Neural cell (in vitro differentiated cells): Measurements from ENCODE around the gene SLC38A11. TPM values are rescaled to one million over a fixed set of nuclear protein-coding genes. Genes with fewer than 3 reads are reported as not detected.

Experiments used
- H2AFZ ChIP-seq: fragments of 200-600, 300-800 bp; sonication (generic), shearing (Covaris generic); 2 replicates; pipeline ENCODE4 v1.6.0; 2014; ENCODE audit warnings: low read depth, mild to moderate bottlenecking, antibody characterized with exemption, low read length, moderate library complexity
- H3F3A ChIP-seq: fragments of 200-600 bp; shearing (Covaris generic); 2 replicates; pipeline ENCODE4 v1.6.1; 2016; ENCODE audit warnings: mild to moderate bottlenecking, moderate library complexity, mixed read lengths, antibody characterized with exemption, low read length; ENCODE audit not compliant: insufficient read depth, poor library complexity, severe bottlenecking
- H3K27ac ChIP-seq: fragments of 200-600, 300-800 bp; sonication (generic), shearing (Covaris generic); 2 replicates; pipeline ENCODE4 v1.5.1; 2014; ENCODE audit warnings: mild to moderate bottlenecking, low read length, moderate library complexity
- H3K27me3 ChIP-seq: fragments of 300-800, 200-600 bp; sonication (generic), shearing (Covaris generic); 2 replicates; pipeline ENCODE4 v1.6.0; 2014; ENCODE audit warnings: mild to moderate bottlenecking, low read depth, low read length, moderate library complexity; ENCODE audit not compliant: insufficient read depth
- H3K36me3 ChIP-seq: fragments of 300-800, 200-600 bp; sonication (generic), shearing (Covaris generic); 2 replicates; pipeline ENCODE4 v1.5.1; 2014; ENCODE audit warnings: mild to moderate bottlenecking, antibody characterized with exemption, low read length, moderate library complexity; ENCODE audit not compliant: insufficient read depth
- H3K4me2 ChIP-seq: fragments of 300-800, 200-600 bp; sonication (generic), shearing (Covaris generic); 2 replicates; pipeline ENCODE4 v1.6.0; 2014; ENCODE audit warnings: mild to moderate bottlenecking, low read length
- H3K4me3 ChIP-seq: fragments of 300-800, 200-600 bp; sonication (generic), shearing (Covaris generic); 2 replicates; pipeline ENCODE4 v1.5.1; 2014; ENCODE audit warnings: mild to moderate bottlenecking, low read length, moderate library complexity
- H3K79me2 ChIP-seq: fragments of 200-600 bp; shearing (Covaris generic); replicated peaks from 2 replicates; pipeline ENCODE4 v1.6.0; 2014; ENCODE audit warnings: mild to moderate bottlenecking, low read length, moderate library complexity; ENCODE audit not compliant: insufficient read depth
- H3K9ac ChIP-seq: fragments of 300-800, 200-600 bp; sonication (generic), shearing (Covaris generic); 2 replicates; pipeline ENCODE4 v1.6.1; 2016; ENCODE audit warnings: mild to moderate bottlenecking, low read length, mixed read lengths
- H3K9me2 ChIP-seq: fragments of 200-600 bp; shearing (Covaris generic); 2 replicates; pipeline ENCODE4 v1.6.1; 2016; ENCODE audit warnings: mild to moderate bottlenecking, low read length, mixed read lengths; ENCODE audit not compliant: insufficient read depth
- H3K9me3 ChIP-seq: fragments of 200-600, 300-800 bp; sonication (generic), shearing (Covaris generic); 2 replicates; pipeline ENCODE4 v1.6.1; 2016; ENCODE audit warnings: mild to moderate bottlenecking, mixed run types, low read length, moderate library complexity, mixed read lengths
- H4K20me1 ChIP-seq: fragments of 200-600 bp; shearing (Covaris generic); 2 replicates; pipeline ENCODE4 v1.6.1; 2016; ENCODE audit warnings: mild to moderate bottlenecking, mixed run types; ENCODE audit not compliant: insufficient read depth
- CTCF ChIP-seq: fragments of 450-650 bp; IDR thresholded peaks from 2 replicates; pipeline ENCODE4 v1.5.1; 2014; ENCODE audit warnings: antibody characterized with exemption, mild to moderate bottlenecking, moderate library complexity; ENCODE audit not compliant: poor library complexity, severe bottlenecking
- EP300 ChIP-seq: fragments of 450-650 bp; conservative IDR thresholded peaks from 2 replicates; pipeline ENCODE4 v1.6.1; 2014; ENCODE audit warnings: antibody characterized with exemption, mild to moderate bottlenecking, moderate library complexity; ENCODE audit not compliant: poor library complexity, severe bottlenecking
- EZH2 ChIP-seq: fragments of 200-600, 300-800 bp; shearing (Covaris generic), sonication (generic); IDR thresholded peaks from 2 replicates; pipeline ENCODE4 v1.6.1; 2014; ENCODE audit warnings: antibody characterized with exemption, low read length, borderline replicate concordance, mild to moderate bottlenecking; ENCODE audit not compliant: insufficient read depth, poor library complexity, severe bottlenecking
- MXI1 ChIP-seq: fragments of 450-650 bp; conservative IDR thresholded peaks from 2 replicates; pipeline ENCODE4 v1.6.1; 2014; ENCODE audit warnings: antibody characterized with exemption, mild to moderate bottlenecking; ENCODE audit not compliant: poor library complexity, severe bottlenecking
- POLR2AphosphoS5 ChIP-seq: IDR thresholded peaks from 2 replicates; pipeline ENCODE4 v1.6.1; 2012
- RAD21 ChIP-seq: fragments of 450-650 bp; conservative IDR thresholded peaks from 2 replicates; pipeline ENCODE4 v1.6.1; 2014; ENCODE audit warnings: antibody characterized with exemption, mild to moderate bottlenecking, moderate library complexity
- REST ChIP-seq: IDR thresholded peaks from 2 replicates; pipeline ENCODE4 v1.6.1; 2012; ENCODE audit warnings: borderline replicate concordance
- SMC3 ChIP-seq: fragments of 450-650 bp; conservative IDR thresholded peaks from 2 replicates; pipeline ENCODE4 v1.6.1; 2014; ENCODE audit warnings: antibody characterized with exemption, mild to moderate bottlenecking, moderate library complexity; ENCODE audit not compliant: poor library complexity
- TAF1 ChIP-seq: IDR thresholded peaks from 2 replicates; pipeline ENCODE4 v1.6.1; 2012; ENCODE audit warnings: low read depth
- polyA plus RNA-seq: library from polyadenylated mRNA; depleted of rRNA; stranded (reverse); fragments of >200 nt; gene quantifications from 2 replicates; pipeline ENCODE4 v1.2.3, GENCODE V29; 2014

Gene SLC38A11
- polyA plus RNA-seq, 1 donor from 2014 or later, result not detected

- no peaks in the 10 kb centered on the region for H3K9me2 ChIP-seq
- no peaks in the 10 kb centered on the region for H3K9me3 ChIP-seq
- H3K4me3 ChIP-seq, result no peak overlapping the region
- H3K27ac ChIP-seq, result no peak overlapping the region
- no peaks in the 10 kb centered on the region for H4K20me1 ChIP-seq
- no peak overlapping the region for H3K4me2 ChIP-seq
- no peaks in the 10 kb centered on the region for H3K27me3 ChIP-seq
- H3K9ac ChIP-seq, result no peak overlapping the region
- no peaks in the 10 kb centered on the region for H3K79me2 ChIP-seq
- no peak for TF ChIP-seq CTCF
- no peak for TF ChIP-seq TAF1
- no peak for TF ChIP-seq SMC3
- no peak for TF ChIP-seq MXI1
- no peak for TF ChIP-seq EP300
- TF ChIP-seq POLR2AphosphoS5, result no peak
- TF ChIP-seq EZH2, result no peak
- TF ChIP-seq RAD21, result no peak
- no peak for TF ChIP-seq REST
- no peak overlapping the region for H2AFZ ChIP-seq
- H3F3A ChIP-seq, result no peaks in the 10 kb centered on the region
- H3K36me3 ChIP-seq, result no peaks in the 10 kb centered on the region
Measured at GRCh38 chr2:164859251-164859818, 96.0 kb downstream of the SLC38A11 start.

- Histone ChIP-seq H3K4me3 (no peak overlapping the region), H3K9me3 (no peaks in the 10 kb centered on the region), H3K4me2 (no peak overlapping the region), H4K20me1 (no peaks in the 10 kb centered on the region), H3K9me2 (no peaks in the 10 kb centered on the region), H3K9ac (no peak overlapping the region), H3K36me3 (no peaks in the 10 kb centered on the region), H3K27me3 (no peaks in the 10 kb centered on the region), H2AFZ (no peak overlapping the region), H3K27ac (no peak overlapping the region), H3K79me2 (no peaks in the 10 kb centered on the region), H3F3A (no peaks in the 10 kb centered on the region)
- no peak for TF ChIP-seq MXI1
- TF ChIP-seq EP300, result no peak
- no peak for TF ChIP-seq RAD21
- TF ChIP-seq EZH2, result no peak
- TF ChIP-seq TAF1, result no peak
- TF ChIP-seq SMC3, result no peak
- no peak for TF ChIP-seq REST
- no peak for TF ChIP-seq POLR2AphosphoS5
- no peak for TF ChIP-seq CTCF
Measured at GRCh38 chr2:164852086-164852485, 103.2 kb downstream of the SLC38A11 start.
